Neuronal stem cell (in vitro differentiated cells): Measurements from ENCODE around the gene MROH9.
"Not testable (repeated sequence)": the region's sequence is repeated elsewhere in the genome, so short reads cannot be mapped to it uniquely, and the experiment has no call there.

Experiments
- DNase-seq: peaks from one replicate; pipeline ENCODE4 v3.0.0-alpha.2; 2013; ENCODE audit warnings: low spot score
- H2AFZ ChIP-seq: one replicate; pipeline ENCODE4 v1.6.1; 2013; ENCODE audit warnings: mild to moderate bottlenecking, low read length, inconsistent platforms
- H2AK5ac ChIP-seq: 2 replicates; pipeline ENCODE4 v1.6.1; 2013; ENCODE audit warnings: low read depth, mild to moderate bottlenecking, inconsistent platforms, low read length, moderate library complexity, mixed read lengths
- H2BK120ac ChIP-seq: 2 replicates; pipeline ENCODE4 v1.6.1; 2013; ENCODE audit warnings: low read depth, mild to moderate bottlenecking, inconsistent platforms, low read length, moderate library complexity, mixed read lengths
- H2BK12ac ChIP-seq: one replicate; pipeline ENCODE4 v1.6.1; 2013; ENCODE audit warnings: low read length, inconsistent platforms
- H2BK15ac ChIP-seq: 2 replicates; pipeline ENCODE4 v1.6.1; 2013; ENCODE audit warnings: mild to moderate bottlenecking, low read length, inconsistent platforms, mixed read lengths
- H2BK5ac ChIP-seq: one replicate; pipeline ENCODE4 v1.6.1; 2013; ENCODE audit warnings: inconsistent platforms, mild to moderate bottlenecking, low read length, moderate library complexity
- H3K14ac ChIP-seq: one replicate; pipeline ENCODE4 v1.6.1; 2013; ENCODE audit warnings: low read length, inconsistent platforms
- H3K18ac ChIP-seq: 2 replicates; pipeline ENCODE4 v1.6.1; 2013; ENCODE audit warnings: low read length, inconsistent platforms
- H3K23ac ChIP-seq: 2 replicates; pipeline ENCODE4 v1.6.1; 2013; ENCODE audit warnings: low read depth, mild to moderate bottlenecking, mixed read lengths, low read length, inconsistent platforms; ENCODE audit not compliant: poor library complexity
- H3K27ac ChIP-seq: replicated peaks from 3 replicates; pipeline ENCODE4 v1.5.1; 2013; ENCODE audit warnings: low read length, inconsistent platforms
- H3K27me3 ChIP-seq, 3 experiments: 2 replicates each; pipeline ENCODE4 v1.6.1; 2013; ENCODE audit warnings: low read length in 3 of 3, mild to moderate bottlenecking in 2 of 3, inconsistent platforms in 1 of 3, low read depth in 1 of 3, mixed read lengths in 1 of 3, moderate library complexity in 1 of 3; ENCODE audit not compliant: control insufficient read depth in 3 of 3, insufficient read depth in 3 of 3
- H3K36me3 ChIP-seq, 2 donors: replicated peaks in 1 of 2; 2 replicates each; pipeline ENCODE4 v1.6.1; 2013; ENCODE audit warnings: low read length in 2 of 2; ENCODE audit not compliant: control insufficient read depth in 2 of 2, insufficient read depth in 2 of 2
- H3K4ac ChIP-seq: 2 replicates; pipeline ENCODE4 v1.6.1; 2013; ENCODE audit warnings: inconsistent platforms, mild to moderate bottlenecking, low read length, moderate library complexity
- H3K4me1 ChIP-seq, 2 donors: 1 replicate in 1 of 2; 2 replicates in 1 of 2; pipeline ENCODE4 v1.6.1; 2013; ENCODE audit warnings: low read length in 2 of 2, low read depth in 1 of 2; ENCODE audit not compliant: control insufficient read depth in 2 of 2, insufficient read depth in 1 of 2
- H3K4me2 ChIP-seq: one replicate; pipeline ENCODE4 v1.6.1; 2013; ENCODE audit warnings: mild to moderate bottlenecking, low read length, inconsistent platforms; ENCODE audit not compliant: insufficient read depth, poor library complexity, severe bottlenecking
- H3K4me3 ChIP-seq, 2 donors: 2 replicates each; pipeline ENCODE4 v1.5.1; 2013; ENCODE audit warnings: low read length in 2 of 2, mild to moderate bottlenecking in 2 of 2, inconsistent platforms in 1 of 2, moderate library complexity in 1 of 2
- H3K79me1 ChIP-seq: one replicate; pipeline ENCODE4 v1.6.1; 2013; ENCODE audit warnings: low read depth, mild to moderate bottlenecking, inconsistent platforms, low read length, moderate library complexity
- H3K9ac ChIP-seq: one replicate; pipeline ENCODE4 v1.6.1; 2013; ENCODE audit warnings: mild to moderate bottlenecking, low read depth, low read length, inconsistent platforms; ENCODE audit not compliant: poor library complexity
- H3K9me3 ChIP-seq, 2 donors: replicated peaks in 1 of 2; 2 replicates each; pipeline versions ENCODE3 to v1.6.1; 2013; ENCODE audit warnings: low read length in 2 of 2, mild to moderate bottlenecking in 2 of 2, inconsistent platforms in 1 of 2, low read depth in 1 of 2, mixed read lengths in 1 of 2, moderate library complexity in 1 of 2; ENCODE audit not compliant: control insufficient read depth in 2 of 2, insufficient read depth in 1 of 2
- H4K8ac ChIP-seq: one replicate; pipeline ENCODE4 v1.6.1; 2013; ENCODE audit warnings: low read depth, mild to moderate bottlenecking, inconsistent platforms, low read length, moderate library complexity
- H4K91ac ChIP-seq: one replicate; pipeline ENCODE4 v1.6.1; 2013; ENCODE audit warnings: low read length, low read depth, mild to moderate bottlenecking, inconsistent platforms; ENCODE audit not compliant: poor library complexity
- WGBS, 2 donors: extraction: QIAGEN DNeasy Blood & Tissue Kit; methylation state at CpG; one replicate each; pipeline ENCODE4 v1.1.7; 2013; ENCODE audit warnings: missing lambda C conversion rate in 2 of 2, mixed read lengths in 1 of 2; ENCODE audit not compliant: insufficient read length in 2 of 2, insufficient replicate concordance in 1 of 2; ENCODE audit errors: extremely low coverage in 2 of 2; 5-methylcytosine and 5-hydroxymethylcytosine counted together

Gene MROH9

GRCh38 chr1:170910273-170910672 is 25.1 kb upstream of the MROH9 start:
- DNase-seq: no peak
- no peak overlapping the region for H3K4me3 ChIP-seq
- no peaks in the 10 kb centered on the region for H3K79me1 ChIP-seq
- no peak overlapping the region for H3K4ac ChIP-seq
- no peak overlapping the region for H2BK5ac ChIP-seq
- H3K23ac ChIP-seq: no peak overlapping the region
- H2BK15ac ChIP-seq: no peak overlapping the region
- no peak overlapping the region for H3K9ac ChIP-seq
- no peak overlapping the region for H3K4me2 ChIP-seq
- no peak overlapping the region for H3K14ac ChIP-seq
- no peaks in the 10 kb centered on the region for H3K9me3 ChIP-seq
- H3K36me3 ChIP-seq: no peaks in the 10 kb centered on the region
- no peak overlapping the region for H2BK12ac ChIP-seq
- no peak overlapping the region for H2BK120ac ChIP-seq
- no peaks in the 10 kb centered on the region for H3K27me3 ChIP-seq
- H2AK5ac ChIP-seq: no peak overlapping the region
- H4K91ac ChIP-seq: no peak overlapping the region
- no peaks in the 10 kb centered on the region for H3K4me1 ChIP-seq
- no peak overlapping the region for H3K18ac ChIP-seq
- no peak overlapping the region for H3K27ac ChIP-seq
- H2AFZ ChIP-seq: no peak overlapping the region
- H4K8ac ChIP-seq: no peak overlapping the region

- Histone ChIP-seq H3K9me3 (peaks cover 0 to 6% of the 10 kb centered on the region in 2 donors), H3K14ac (no peak overlapping the region), H3K79me1 (no peaks in the 10 kb centered on the region), H3K36me3 (no peaks in the 10 kb centered on the region), H3K4ac (no peak overlapping the region), H3K18ac (no peak overlapping the region), H3K4me3 (no peak overlapping the region), H2BK5ac (no peak overlapping the region), H2BK120ac (no peak overlapping the region), H4K91ac (no peak overlapping the region), H3K23ac (no peak overlapping the region), H3K27me3 (no peaks in the 10 kb centered on the region), H4K8ac (no peak overlapping the region), H3K4me2 (no peak overlapping the region), H2BK15ac (no peak overlapping the region), H2BK12ac (no peak overlapping the region), H3K27ac (no peak overlapping the region), H3K9ac (no peak overlapping the region), H2AK5ac (no peak overlapping the region), H3K4me1 (no peaks in the 10 kb centered on the region), H2AFZ (no peak overlapping the region)
- WGBS, 2 donors: no CpG with 5 or more reads among the region's 3 CpGs
- DNase-seq: no peak
Observed at GRCh38 chr1:170917373-170917772, 18.0 kb upstream of the MROH9 start.

GRCh38 chr1:170924656-170925055 is 10.7 kb upstream of the MROH9 start:
- H2BK5ac ChIP-seq, DNase-seq, H3K4me1 ChIP-seq, H3K27ac ChIP-seq, H4K8ac ChIP-seq, H3K14ac ChIP-seq, H2AK5ac ChIP-seq, H2BK12ac ChIP-seq, H3K36me3 ChIP-seq, H2AFZ ChIP-seq, H2BK120ac ChIP-seq, H2BK15ac ChIP-seq, H3K9me3 ChIP-seq, H3K4me2 ChIP-seq, H3K4me3 ChIP-seq, H3K4ac ChIP-seq, H3K79me1 ChIP-seq, H3K27me3 ChIP-seq, H4K91ac ChIP-seq, H3K23ac ChIP-seq, H3K18ac ChIP-seq, H3K9ac ChIP-seq: not testable (repeated sequence)
- no CpG with 5 or more reads among the region's 1 CpG for WGBS, 2 donors

GRCh38 chr1:170927955-170928840 is 7.1 kb upstream of the MROH9 start:
- H3K79me1 ChIP-seq: no peaks in the 10 kb centered on the region
- H3K9me3 ChIP-seq: no peaks in the 10 kb centered on the region
- no peaks in the 10 kb centered on the region for H3K36me3 ChIP-seq
- no peak overlapping the region for H3K18ac ChIP-seq
- H3K4me2 ChIP-seq: no peak overlapping the region
- H2BK15ac ChIP-seq: no peak overlapping the region
- no peak overlapping the region for H4K91ac ChIP-seq
- H3K4ac ChIP-seq: no peak overlapping the region
- no peak overlapping the region for H2BK5ac ChIP-seq
- no peaks in the 10 kb centered on the region for H3K27me3 ChIP-seq
- no peaks in the 10 kb centered on the region for H3K4me1 ChIP-seq
- no peak overlapping the region for H2BK12ac ChIP-seq
- no peak overlapping the region for H2AK5ac ChIP-seq
- H3K14ac ChIP-seq: no peak overlapping the region
- H3K4me3 ChIP-seq: no peak overlapping the region
- no peak overlapping the region for H3K27ac ChIP-seq
- no peak overlapping the region for H2AFZ ChIP-seq
- no peak overlapping the region for H4K8ac ChIP-seq
- WGBS, 2 donors: 100% methylated on average over 2 of the region's 8 CpGs; no CpG with 5 or more reads in 1 of the 2 donors
- DNase-seq: no peak
- H3K23ac ChIP-seq: no peak overlapping the region
- no peak overlapping the region for H2BK120ac ChIP-seq
- no peak overlapping the region for H3K9ac ChIP-seq
